Stimulated activated naive B cell treated with anti-CD40 and anti-IgM and Interleukin-4, amounts not matched to agents 10 μg/mL and 1 μg/mL and 100 μg/mL, for 72 hours (primary cell): ENCODE data around the gene GPR3.
"Not testable (repeated sequence)": the region's sequence is repeated elsewhere in the genome, so short reads cannot be mapped to it uniquely, and the experiment has no call there.

Experiments
- ATAC-seq, 2 donors: fragments of 150-1000 bp; cut with Tn5 transposase; replicated peaks; 2 replicates each; pipeline ENCODE4 v1.10.0; 2021; ENCODE audit warnings: moderate library complexity in 1 of 2
- DNase-seq: peaks from one replicate; pipeline ENCODE4 v3.0.0; 2021
- H3K27ac Mint-ChIP-seq: one replicate; pipeline ENCODE4 v1.8.0; 2022; ENCODE audit warnings: mild to moderate bottlenecking, mixed read lengths
- H3K27me3 Mint-ChIP-seq, 2 donors: one replicate each; pipeline ENCODE4 v1.8.0; 2022; ENCODE audit warnings: mixed read lengths in 2 of 2
- H3K36me3 Mint-ChIP-seq, 2 donors: one replicate each; pipeline ENCODE4 v1.8.0; 2022; ENCODE audit warnings: mixed read lengths in 2 of 2, mild to moderate bottlenecking in 1 of 2
- H3K4me1 Mint-ChIP-seq, 2 donors: one replicate each; pipeline ENCODE4 v1.8.0; 2022; ENCODE audit warnings: mixed read lengths in 2 of 2, mild to moderate bottlenecking in 1 of 2
- H3K4me3 Mint-ChIP-seq, 2 donors: one replicate each; pipeline ENCODE4 v1.8.0; 2022; ENCODE audit warnings: mild to moderate bottlenecking in 2 of 2, mixed read lengths in 2 of 2, moderate library complexity in 1 of 2
- H3K9me3 Mint-ChIP-seq, 2 donors: one replicate each; pipeline ENCODE4 v1.8.0; 2022; ENCODE audit warnings: mixed read lengths in 2 of 2, mild to moderate bottlenecking in 1 of 2

Gene GPR3

DNA sequence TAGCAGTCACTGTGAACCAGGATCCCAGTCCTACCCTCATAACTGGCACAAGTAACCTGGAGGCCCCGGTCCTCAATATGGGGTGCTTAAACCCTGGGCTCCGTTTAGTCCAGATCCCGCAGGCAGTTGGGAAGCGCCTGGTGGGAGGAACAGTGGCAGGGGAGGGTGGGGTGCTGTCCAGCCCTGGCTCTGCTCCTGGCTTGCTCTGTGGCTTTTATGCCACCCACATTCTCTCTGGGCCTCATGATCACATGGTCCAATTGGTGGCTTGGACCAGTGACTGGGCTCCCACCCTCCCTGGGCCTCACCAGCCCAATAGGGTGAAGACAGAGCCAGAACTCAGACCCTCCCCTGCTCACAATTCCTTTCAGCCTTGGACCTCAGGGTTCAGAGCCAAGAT is 12.2 kb upstream of the GPR3 start:
- peaks cover 0 to 8% of the 10 kb centered on the region in 2 donors for H3K27me3 Mint-ChIP-seq
- peaks cover 14 to 18% of the 10 kb centered on the region in 2 donors for H3K4me1 Mint-ChIP-seq
- H3K4me3 Mint-ChIP-seq, result no peak overlapping the region
- H3K36me3 Mint-ChIP-seq, result no peaks in the 10 kb centered on the region
- no peak overlapping the region for H3K27ac Mint-ChIP-seq
- no peak for DNase-seq
- H3K9me3 Mint-ChIP-seq, result no peaks in the 10 kb centered on the region
- ATAC-seq, result no peak

DNA sequence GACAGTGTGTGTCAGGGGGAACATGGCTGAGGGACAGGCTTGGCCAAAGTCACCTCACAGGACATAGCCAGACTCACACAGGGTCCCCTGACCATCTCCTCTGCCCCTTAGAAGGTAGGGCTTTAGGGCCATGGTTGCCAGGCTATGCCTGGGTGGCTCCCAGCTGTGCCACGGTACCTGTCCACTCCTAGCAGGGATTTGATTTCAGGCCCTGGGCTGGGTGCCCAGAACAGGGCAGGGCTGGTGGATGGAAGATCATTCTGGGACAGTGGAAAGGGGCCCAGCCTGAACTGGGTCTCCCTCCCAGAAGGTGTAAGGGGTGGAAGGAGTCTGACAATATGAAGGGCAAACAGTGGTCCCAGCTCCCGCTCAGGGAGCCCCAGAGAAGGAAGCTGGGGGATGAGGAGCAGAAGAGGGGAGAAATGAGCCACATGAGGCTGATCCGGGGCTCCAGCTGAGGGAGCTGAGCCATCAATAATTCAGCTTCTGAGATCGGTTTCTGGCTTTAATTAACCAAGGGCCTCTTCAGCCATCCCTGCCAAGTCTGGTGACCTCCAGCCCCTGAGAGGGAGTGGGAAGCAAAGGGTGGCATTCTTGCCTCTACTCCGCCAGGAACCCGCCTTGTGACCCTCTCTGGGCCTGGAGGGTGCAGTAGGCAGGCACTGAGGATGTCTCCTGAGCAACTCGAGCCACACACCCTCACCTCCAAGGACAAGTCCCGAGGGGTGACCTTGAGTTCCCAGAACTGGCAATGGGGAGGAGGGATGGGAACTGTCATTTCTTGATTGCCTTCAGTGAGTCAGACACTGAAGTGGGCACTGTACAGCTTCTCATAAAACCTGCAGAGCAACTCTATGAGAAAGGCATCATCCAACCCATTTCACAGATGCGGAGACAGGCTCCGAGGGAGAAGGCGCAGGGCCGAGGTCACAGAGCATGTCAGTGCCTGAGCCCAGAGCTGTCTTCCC is 11.4 kb upstream of the GPR3 start:
- H3K27ac Mint-ChIP-seq, result no peak overlapping the region
- peaks cover 14 to 15% of the 10 kb centered on the region in 2 donors for H3K4me1 Mint-ChIP-seq
- no peaks in the 10 kb centered on the region for H3K36me3 Mint-ChIP-seq
- H3K4me3 Mint-ChIP-seq, result no peak overlapping the region
- H3K9me3 Mint-ChIP-seq, result no peaks in the 10 kb centered on the region
- DNase-seq (no peak), ATAC-seq (no peak)
- H3K27me3 Mint-ChIP-seq, result peaks cover 0 to 8% of the 10 kb centered on the region in 2 donors

DNA sequence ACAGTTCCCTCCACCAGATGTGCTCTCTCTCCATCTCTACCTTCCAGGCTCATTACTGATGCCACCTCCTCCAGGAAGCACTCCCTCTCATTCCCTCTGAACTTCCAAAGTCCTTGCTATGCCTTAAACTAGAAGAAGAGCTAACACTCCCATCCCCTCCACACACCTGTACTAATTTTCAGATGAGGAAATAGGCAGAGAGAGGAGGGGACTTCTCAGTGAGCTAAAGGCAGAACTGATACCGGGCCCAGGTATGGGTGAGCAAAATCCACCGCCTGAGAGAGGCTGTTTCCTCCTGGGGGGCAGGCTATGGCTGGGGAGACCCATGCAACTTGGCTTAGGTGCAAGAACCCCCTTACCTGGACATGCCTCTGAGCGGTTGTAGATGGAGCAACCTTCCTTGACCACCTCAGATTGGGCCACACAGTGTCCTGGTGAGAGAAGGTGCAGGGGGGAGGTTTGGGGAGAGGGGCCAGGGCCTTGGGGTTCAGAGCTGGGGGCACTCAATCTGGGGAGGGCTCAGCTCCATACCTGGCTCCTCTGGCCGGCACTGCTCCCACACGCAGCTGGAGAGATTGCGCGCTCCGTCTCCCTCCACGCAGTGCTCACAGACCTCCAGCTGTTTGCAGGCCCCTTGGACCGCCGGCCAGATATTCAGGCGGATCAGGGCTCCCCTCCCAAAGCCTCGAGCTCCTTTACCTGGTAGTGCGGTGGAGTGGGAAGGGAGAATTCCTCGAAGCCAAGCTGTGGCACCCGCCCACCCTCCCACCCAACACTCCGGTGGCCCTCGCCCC is 10.3 kb upstream of the GPR3 start:
- H3K9me3 Mint-ChIP-seq, result no peaks in the 10 kb centered on the region
- DNase-seq (no peak), ATAC-seq (peak; percentile 73 to 82)
- peaks cover 0 to 8% of the 10 kb centered on the region in 2 donors for H3K27me3 Mint-ChIP-seq
- H3K36me3 Mint-ChIP-seq, result no peaks in the 10 kb centered on the region
- peaks cover 14 to 15% of the 10 kb centered on the region in 2 donors for H3K4me1 Mint-ChIP-seq
- peak overlapping the region; percentile 84 for H3K27ac Mint-ChIP-seq
- no peak overlapping the region for H3K4me3 Mint-ChIP-seq

DNA sequence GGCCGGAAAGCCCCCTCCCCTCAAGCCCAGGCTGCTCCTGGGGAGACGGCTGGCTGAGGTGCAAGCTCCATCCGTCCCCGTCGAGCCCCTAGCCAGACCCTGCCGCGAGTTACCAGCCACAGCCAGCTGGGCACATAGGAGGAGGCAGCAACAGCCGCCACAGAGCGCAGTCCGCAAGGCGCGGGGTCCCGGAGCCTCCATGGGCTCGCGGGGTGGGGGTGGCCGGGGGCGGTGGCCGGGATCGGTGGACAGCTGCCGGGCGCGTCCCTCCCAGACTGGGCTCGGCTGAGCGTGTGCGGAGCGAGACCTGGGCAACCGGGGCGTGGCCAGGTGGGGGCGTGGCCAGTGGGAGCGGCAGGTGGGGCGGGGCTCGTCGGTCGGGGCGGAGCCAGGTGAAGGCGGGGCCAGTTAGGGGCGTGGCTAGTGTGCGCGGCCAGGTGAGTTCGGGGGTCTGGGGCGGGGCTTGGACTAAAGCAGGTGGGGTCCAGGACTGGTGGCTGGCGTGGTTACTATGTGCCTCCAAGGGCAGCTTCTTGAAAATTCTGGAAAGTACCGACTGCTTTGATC is 9.3 kb upstream of the GPR3 start, which contains the start of gene CD164L2:
Gene CD164L2, minus strand, starts transcription at position 295 of the 567 bp plus-strand sequence. Its CDS starts 94 bp downstream, at position 201.
- DNase-seq, result no peak
- Mint-ChIP-seq H3K36me3 (no peaks in the 10 kb centered on the region), H3K4me3 (no peak within 1 kb of the TSS), H3K9me3 (no peaks in the 10 kb centered on the region), H3K27ac (no peak within 1 kb of the TSS), H3K27me3 (peaks cover 0 to 8% of the 10 kb centered on the region in 2 donors), H3K4me1 (peaks cover 14 to 15% of the 10 kb centered on the region in 2 donors)
- peak; percentile 50 to 62 for ATAC-seq

DNA sequence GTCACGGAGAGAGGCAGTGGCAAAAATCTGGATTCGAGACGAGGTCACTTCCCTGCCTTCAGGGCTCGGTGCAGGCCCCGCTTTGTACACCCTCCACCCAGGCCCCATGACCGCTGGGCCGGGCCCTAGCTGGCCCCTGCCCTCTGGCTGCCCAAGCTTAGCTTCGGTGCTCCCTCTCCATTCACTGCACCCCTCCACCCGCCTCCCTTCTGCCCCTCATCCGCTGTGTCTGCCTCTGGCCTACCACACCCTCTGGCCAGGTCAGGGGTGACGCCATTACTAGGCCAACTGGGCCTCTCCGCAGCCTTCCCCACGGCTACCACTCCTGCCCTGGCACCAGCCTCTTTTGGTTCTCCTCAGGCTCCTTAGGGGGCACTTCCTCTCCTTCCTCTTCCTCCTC is 8.8 kb upstream of the GPR3 start:
- peaks cover 18% of the 10 kb centered on the region in 2 donors for H3K4me1 Mint-ChIP-seq
- no peaks in the 10 kb centered on the region for H3K9me3 Mint-ChIP-seq
- peaks cover 3 to 8% of the 10 kb centered on the region in 2 donors for H3K27me3 Mint-ChIP-seq
- H3K4me3 Mint-ChIP-seq, result no peak overlapping the region
- ATAC-seq, result no peak
- no peak overlapping the region for H3K27ac Mint-ChIP-seq
- no peak for DNase-seq
- no peaks in the 10 kb centered on the region for H3K36me3 Mint-ChIP-seq

DNA sequence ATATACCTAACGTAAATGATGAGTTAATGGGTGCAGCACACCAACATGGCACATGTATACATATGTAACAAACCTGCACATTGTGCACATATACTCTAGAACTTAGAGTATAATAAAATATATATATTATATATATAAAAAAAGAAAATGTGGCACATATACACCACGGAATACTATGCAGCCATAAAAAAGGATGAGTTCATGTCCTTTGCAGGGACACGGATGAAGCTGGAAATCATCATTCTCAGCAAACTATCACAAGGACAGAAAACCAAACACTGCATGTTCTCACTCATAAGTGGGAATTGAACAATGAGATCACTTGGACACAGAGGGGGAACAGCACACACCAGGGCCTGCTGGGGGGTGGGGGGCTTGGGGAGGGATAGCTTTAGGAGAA is 7.6 kb upstream of the GPR3 start:
- not testable (repeated sequence) for H3K27ac Mint-ChIP-seq, DNase-seq, H3K27me3 Mint-ChIP-seq, H3K4me3 Mint-ChIP-seq, H3K9me3 Mint-ChIP-seq, H3K36me3 Mint-ChIP-seq, ATAC-seq
- peaks cover 19 to 20% of the 10 kb centered on the region in 2 donors for H3K4me1 Mint-ChIP-seq

DNA sequence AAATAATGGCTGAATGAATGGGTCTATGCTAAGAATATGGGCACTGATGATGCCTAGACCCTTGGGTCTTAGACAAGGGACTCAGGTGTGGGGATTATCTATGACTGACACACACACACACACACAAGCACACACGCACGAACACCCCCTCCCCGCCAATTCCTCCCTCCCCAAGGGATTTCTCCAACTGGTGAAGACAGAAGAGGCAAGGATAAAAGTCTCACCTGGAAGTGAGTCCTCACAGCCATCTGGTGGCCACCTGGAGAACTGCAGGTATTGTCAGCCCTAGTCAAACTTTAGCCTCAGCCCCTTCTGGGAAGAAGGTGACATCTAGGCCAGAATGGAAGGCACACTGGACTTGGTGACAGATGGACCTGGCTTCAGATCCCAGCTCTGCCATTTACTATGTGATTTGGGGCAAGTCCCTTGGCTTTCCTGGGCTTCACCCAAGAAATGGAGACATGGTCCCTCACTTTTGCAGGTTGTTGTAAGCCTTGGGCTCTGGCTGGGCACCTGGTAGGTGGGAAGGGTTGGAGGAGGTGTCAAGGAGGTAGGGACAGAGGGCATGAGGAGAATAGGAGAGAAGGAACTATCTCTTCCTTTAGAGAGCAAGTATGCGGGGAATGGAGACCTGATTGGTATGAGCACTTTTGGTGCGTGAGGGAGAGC is 4.0 kb upstream of the GPR3 start:
- Mint-ChIP-seq H3K27ac (no peak overlapping the region), H3K27me3 (peaks cover 3 to 7% of the 10 kb centered on the region in 2 donors), H3K4me3 (no peak overlapping the region), H3K9me3 (no peaks in the 10 kb centered on the region), H3K36me3 (no peaks in the 10 kb centered on the region), H3K4me1 (peaks cover 22 to 26% of the 10 kb centered on the region in 2 donors)
- ATAC-seq (no peak), DNase-seq (peak; percentile 54)

DNA sequence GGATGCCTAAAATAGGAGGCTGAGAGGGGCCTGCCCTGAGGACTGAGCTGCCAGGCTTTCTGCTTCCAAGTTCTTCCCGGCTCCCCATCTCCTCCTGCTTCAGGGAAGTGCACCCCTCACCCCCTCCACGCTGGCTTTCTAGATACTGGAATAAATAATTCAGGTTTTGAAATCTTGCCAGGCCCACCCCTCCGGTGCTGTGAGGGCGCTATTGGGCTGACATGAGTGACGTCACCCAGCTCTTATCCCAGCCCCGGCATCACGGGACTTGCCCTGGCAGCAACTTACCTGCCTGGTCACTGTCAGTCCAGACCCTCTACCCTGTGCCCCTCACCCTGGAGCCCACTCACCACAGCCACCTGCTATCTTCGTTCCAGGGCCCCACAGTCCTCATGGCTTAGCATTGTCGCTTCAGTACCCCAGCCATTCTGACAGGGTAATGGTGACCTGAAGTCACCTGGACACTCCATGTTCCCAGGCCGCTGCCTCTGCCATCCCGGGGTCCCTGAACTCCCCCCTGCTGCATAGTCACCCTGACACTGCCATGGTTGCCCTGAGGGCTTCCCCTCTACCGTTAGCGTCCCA is 819 bp upstream of the GPR3 start:
- H3K4me1 Mint-ChIP-seq, result peaks cover 23 to 38% of the 10 kb centered on the region in 2 donors
- DNase-seq, result no peak

DNA sequence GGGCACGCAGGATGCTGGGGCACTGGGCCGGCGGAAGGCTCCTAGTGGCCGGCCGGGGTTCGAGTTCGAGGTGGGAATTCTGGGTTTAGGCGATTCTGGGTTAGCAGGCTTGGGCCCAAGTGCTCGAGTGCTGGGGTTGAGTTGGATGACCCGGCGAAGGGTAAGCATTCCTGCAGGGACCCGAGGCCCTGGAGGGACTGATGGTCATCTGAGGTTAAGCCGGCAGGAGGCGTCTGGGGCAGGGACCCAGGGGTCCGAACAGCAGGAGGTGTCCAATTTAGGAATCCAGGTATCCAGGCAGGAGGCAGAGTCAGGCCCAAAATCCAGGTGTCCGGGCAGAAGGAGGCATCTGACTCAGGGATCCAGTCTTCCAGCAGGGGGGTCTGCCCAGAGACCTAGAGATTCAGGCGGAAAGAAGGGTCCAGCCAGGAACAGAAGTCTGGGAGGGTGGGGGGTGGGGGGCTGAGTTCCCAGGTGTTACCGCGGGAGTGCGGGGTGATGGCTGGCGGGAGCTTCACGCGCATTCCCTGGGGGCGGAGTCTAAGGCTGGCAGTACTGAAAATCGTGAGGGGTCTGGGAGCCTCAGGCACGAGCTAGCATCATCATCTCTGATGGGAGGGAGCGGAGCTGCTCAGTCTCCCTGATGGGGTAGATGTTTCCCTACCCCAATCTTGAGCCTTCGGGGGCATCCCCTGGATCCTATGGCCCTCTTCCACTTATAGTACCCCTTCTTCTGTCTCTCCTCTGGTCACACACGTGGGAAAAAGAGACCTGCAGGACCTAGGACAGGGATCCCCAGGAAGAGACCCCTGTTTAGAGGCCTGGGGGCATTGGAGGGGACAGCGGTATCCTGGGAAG is 585 bp downstream of the GPR3 start:
- ATAC-seq (peak in 1 of 2 donors; percentile 19), DNase-seq (no peak)
- Mint-ChIP-seq H3K36me3 (no peaks in the 10 kb centered on the region), H3K4me3 (peak overlapping the region; percentile 87 to 93), H3K4me1 (peaks cover 23 to 38% of the 10 kb centered on the region in 2 donors), H3K9me3 (no peaks in the 10 kb centered on the region), H3K27me3 (peaks cover 0 to 3% of the 10 kb centered on the region in 2 donors), H3K27ac (peak overlapping the region; percentile 82)

More for the DNA sequence above, 819 bp upstream of the GPR3 start:
- Mint-ChIP-seq H3K4me3 (peak overlapping the region; percentile 87 to 93), H3K27me3 (peaks cover 0 to 3% of the 10 kb centered on the region in 2 donors), H3K27ac (peak overlapping the region; percentile 96), H3K9me3 (no peaks in the 10 kb centered on the region), H3K36me3 (no peaks in the 10 kb centered on the region)
- no peak for ATAC-seq

DNA sequence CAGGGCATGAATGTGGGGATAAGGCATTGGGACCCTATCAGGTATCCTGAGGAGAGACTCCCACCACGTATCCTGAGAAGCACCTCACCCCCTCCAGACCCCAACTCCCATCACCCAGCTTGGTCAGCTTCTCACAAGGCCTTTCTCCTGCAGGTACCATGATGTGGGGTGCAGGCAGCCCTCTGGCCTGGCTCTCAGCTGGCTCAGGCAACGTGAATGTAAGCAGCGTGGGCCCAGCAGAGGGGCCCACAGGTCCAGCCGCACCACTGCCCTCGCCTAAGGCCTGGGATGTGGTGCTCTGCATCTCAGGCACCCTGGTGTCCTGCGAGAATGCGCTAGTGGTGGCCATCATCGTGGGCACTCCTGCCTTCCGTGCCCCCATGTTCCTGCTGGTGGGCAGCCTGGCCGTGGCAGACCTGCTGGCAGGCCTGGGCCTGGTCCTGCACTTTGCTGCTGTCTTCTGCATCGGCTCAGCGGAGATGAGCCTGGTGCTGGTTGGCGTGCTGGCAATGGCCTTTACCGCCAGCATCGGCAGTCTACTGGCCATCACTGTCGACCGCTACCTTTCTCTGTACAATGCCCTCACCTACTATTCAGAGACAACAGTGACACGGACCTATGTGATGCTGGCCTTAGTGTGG is 1.3 kb downstream of the GPR3 start:
- DNase-seq, result no peak
- Mint-ChIP-seq H3K4me1 (peaks cover 19 to 36% of the 10 kb centered on the region in 2 donors), H3K27me3 (no peaks in the 10 kb centered on the region), H3K4me3 (peak overlapping the region; percentile 87 to 93), H3K36me3 (no peaks in the 10 kb centered on the region), H3K27ac (no peak overlapping the region), H3K9me3 (no peaks in the 10 kb centered on the region)
- ATAC-seq, result no peak

DNA sequence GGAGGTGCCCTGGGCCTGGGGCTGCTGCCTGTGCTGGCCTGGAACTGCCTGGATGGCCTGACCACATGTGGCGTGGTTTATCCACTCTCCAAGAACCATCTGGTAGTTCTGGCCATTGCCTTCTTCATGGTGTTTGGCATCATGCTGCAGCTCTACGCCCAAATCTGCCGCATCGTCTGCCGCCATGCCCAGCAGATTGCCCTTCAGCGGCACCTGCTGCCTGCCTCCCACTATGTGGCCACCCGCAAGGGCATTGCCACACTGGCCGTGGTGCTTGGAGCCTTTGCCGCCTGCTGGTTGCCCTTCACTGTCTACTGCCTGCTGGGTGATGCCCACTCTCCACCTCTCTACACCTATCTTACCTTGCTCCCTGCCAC is 1.8 kb downstream of the GPR3 start:
- no peaks in the 10 kb centered on the region for H3K27me3 Mint-ChIP-seq
- no peaks in the 10 kb centered on the region for H3K36me3 Mint-ChIP-seq
- ATAC-seq (no peak), DNase-seq (no peak)
- H3K4me1 Mint-ChIP-seq, result peaks cover 19 to 38% of the 10 kb centered on the region in 2 donors
- H3K27ac Mint-ChIP-seq, result no peak overlapping the region
- H3K4me3 Mint-ChIP-seq, result no peak overlapping the region
- no peaks in the 10 kb centered on the region for H3K9me3 Mint-ChIP-seq

DNA sequence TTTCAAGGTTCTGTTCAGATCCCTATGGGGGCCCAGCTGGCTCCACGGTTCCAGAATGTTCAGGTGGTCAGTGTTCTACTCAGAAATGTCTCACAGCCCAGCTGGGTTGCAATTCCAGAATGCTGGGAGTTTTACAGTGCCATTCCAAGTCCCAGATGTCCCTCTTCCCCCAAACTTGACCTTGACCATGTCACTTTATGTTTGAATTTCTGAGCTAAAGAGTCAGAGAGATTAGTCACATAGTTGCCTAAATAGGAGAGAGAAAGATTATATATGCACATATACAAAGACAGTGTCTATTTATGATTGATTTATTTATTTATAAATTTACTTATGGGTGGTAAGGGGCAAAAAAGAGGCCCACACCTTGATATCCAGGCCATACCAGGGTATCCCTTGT is 2.5 kb downstream of the GPR3 start:
- H3K9me3 Mint-ChIP-seq, result no peaks in the 10 kb centered on the region
- H3K27me3 Mint-ChIP-seq, result no peaks in the 10 kb centered on the region
- no peak overlapping the region for H3K4me3 Mint-ChIP-seq
- no peak overlapping the region for H3K27ac Mint-ChIP-seq
- no peak for DNase-seq
- no peak for ATAC-seq
- H3K36me3 Mint-ChIP-seq, result no peaks in the 10 kb centered on the region
- peaks cover 19 to 38% of the 10 kb centered on the region in 2 donors for H3K4me1 Mint-ChIP-seq
